K562 (cell line): ENCODE data around the gene EXOG. TPM values are rescaled to one million over a fixed set of nuclear protein-coding genes. Genes with fewer than 3 reads are reported as not detected.

Source experiments
- DPF2 ChIP-seq: fragments of 450-650 bp; IDR thresholded peaks from 2 replicates; pipeline ENCODE4 v1.6.1; 2016
- ELF4 ChIP-seq: fragments of 450-650 bp; formaldehyde crosslinking; IDR thresholded peaks from 2 replicates; pipeline ENCODE4 v1.4.0; 2022; ENCODE audit warnings: missing genetic modification characterization
- ESRRB ChIP-seq: fragments of 250-450 bp; sonication (Bioruptor Pico); IDR thresholded peaks from 2 replicates; pipeline ENCODE4 v1.5.0; 2020; ENCODE audit warnings: mild to moderate bottlenecking, moderate library complexity, borderline replicate concordance
- FIP1L1 ChIP-seq: fragments of 200-400 bp; formaldehyde crosslinking; IDR thresholded peaks from 2 replicates; pipeline ENCODE4 v1.6.1; 2018; ENCODE audit warnings: mild to moderate bottlenecking, low read depth, low read length; ENCODE audit not compliant: poor library complexity, severe bottlenecking
- FOS ChIP-seq: IDR thresholded peaks from 3 replicates; pipeline ENCODE4 v1.6.1; 2011; ENCODE audit not compliant: insufficient read length; ENCODE audit errors: extremely low read depth
- HNRNPK ChIP-seq: fragments of 200-400 bp; formaldehyde crosslinking; IDR thresholded peaks from one replicate; pipeline ENCODE4 v1.6.1; 2018; ENCODE audit warnings: mild to moderate bottlenecking, low read depth, low read length; ENCODE audit not compliant: poor library complexity, severe bottlenecking
- KLF13 ChIP-seq: fragments of 450-650 bp; IDR thresholded peaks from 2 replicates; pipeline ENCODE4 v1.6.1; 2016; ENCODE audit warnings: missing genetic modification characterization, low read depth, mild to moderate bottlenecking, missing compliant biosample characterization, moderate library complexity, borderline replicate concordance
- L3MBTL2 ChIP-seq: fragments of 450-650 bp; IDR thresholded peaks from 2 replicates; pipeline ENCODE4 v1.6.1; 2016; ENCODE audit warnings: mild to moderate bottlenecking, moderate library complexity
- NR3C1 ChIP-seq: sonication (generic); formaldehyde crosslinking; IDR thresholded peaks from 2 replicates; pipeline ENCODE4 v1.8.1; 2022; ENCODE audit warnings: missing genetic modification reagents
- RBM25 ChIP-seq: fragments of 200-400 bp; formaldehyde crosslinking; IDR thresholded peaks from 2 replicates; pipeline ENCODE4 v1.6.1; 2018; ENCODE audit warnings: low read length, low read depth, moderate library complexity; ENCODE audit not compliant: severe bottlenecking
- SLC30A9 ChIP-seq: fragments of 250-450 bp; sonication (Bioruptor Pico); IDR thresholded peaks from 2 replicates; pipeline ENCODE4 v1.8.0; 2022; ENCODE audit warnings: mild to moderate bottlenecking, moderate library complexity
- SMARCB1 ChIP-seq: IDR thresholded peaks from 2 replicates; pipeline ENCODE4 v1.6.1; 2011; ENCODE audit warnings: improper control_type of control experiment, low read depth; ENCODE audit not compliant: insufficient read length
- SREBF2 ChIP-seq: sonication (generic); formaldehyde crosslinking; IDR thresholded peaks from 2 replicates; pipeline ENCODE4 v1.4.0; 2020; ENCODE audit warnings: mild to moderate bottlenecking, missing genetic modification reagents
- SRSF3 ChIP-seq: fragments of 200-400 bp; formaldehyde crosslinking; IDR thresholded peaks from 2 replicates; pipeline ENCODE4 v1.6.1; 2016; ENCODE audit warnings: mild to moderate bottlenecking, low read length, moderate library complexity; ENCODE audit not compliant: insufficient read depth
- STAT6 ChIP-seq: sonication (generic); formaldehyde crosslinking; IDR thresholded peaks from 2 replicates; pipeline ENCODE4 v1.8.1; 2023; ENCODE audit warnings: mild to moderate bottlenecking, missing genetic modification reagents
- TCF7 ChIP-seq: sonication (generic); IDR thresholded peaks from 2 replicates; pipeline ENCODE4 v1.6.1; 2016; ENCODE audit warnings: antibody characterized with exemption, borderline replicate concordance
- ZKSCAN3 ChIP-seq: fragments of 250-450 bp; sonication (Bioruptor Pico); IDR thresholded peaks from 2 replicates; pipeline ENCODE4 v1.4.0; 2020
- ZNF23 ChIP-seq: fragments of 250-450 bp; sonication (Bioruptor Pico); IDR thresholded peaks from 2 replicates; pipeline ENCODE4 v1.4.0; 2020; ENCODE audit warnings: mild to moderate bottlenecking
- ZNF41 ChIP-seq: fragments of 250-450 bp; sonication (Bioruptor Pico); conservative IDR thresholded peaks from 2 replicates; pipeline ENCODE4 v1.4.0; 2020; ENCODE audit warnings: mild to moderate bottlenecking
- ZNF518B ChIP-seq: fragments of 250-450 bp; sonication (Bioruptor Pico); IDR thresholded peaks from 2 replicates; pipeline ENCODE4 v1.5.0; 2021; ENCODE audit warnings: mild to moderate bottlenecking, moderate library complexity
- ZNF561 ChIP-seq: fragments of 450-650 bp; formaldehyde crosslinking; conservative IDR thresholded peaks from 2 replicates; pipeline ENCODE4 v1.4.0; 2020; ENCODE audit warnings: mild to moderate bottlenecking, moderate library complexity
- ZNF584 ChIP-seq: fragments of 200-800 bp; sonication (Bioruptor generic); IDR thresholded peaks from 2 replicates; pipeline ENCODE4 v1.6.1; 2016; ENCODE audit warnings: low read depth, mild to moderate bottlenecking, missing genetic modification characterization, missing compliant biosample characterization
- ZNF639 ChIP-seq, 2 experiments: fragments of 200-800 bp in 1 of 2; sonication (Bioruptor generic) in 1 of 2; sonication (generic) in 1 of 2; formaldehyde crosslinking in 1 of 2; IDR thresholded peaks in 1 of 2; conservative IDR thresholded peaks in 1 of 2; 2 replicates each; pipeline versions ENCODE4 v1.5.0 to v1.6.1; 2016 to 2020; ENCODE audit warnings: missing compliant biosample characterization in 1 of 2, missing genetic modification characterization in 1 of 2, missing genetic modification reagents in 1 of 2
- ZNF668 ChIP-seq: fragments of 250-450 bp; sonication (Bioruptor Pico); IDR thresholded peaks from 2 replicates; pipeline ENCODE4 v1.8.0; 2022; ENCODE audit warnings: mild to moderate bottlenecking, inconsistent platforms
- polyA plus RNA-seq, 8 experiments: library from polyadenylated mRNA; depleted of rRNA in 4 of 8; stranded (reverse) in 5 of 8; unstranded in 3 of 8; fragments of >200 nt; fragmentation: Nextera tagmentation in 2 of 8; fragmentation: Illumina TruSeq in 1 of 8; extraction: Ambion mirVana in 2 of 8; extraction: Trizol in 1 of 8; gene quantifications; 2 replicates each; pipeline versions ENCODE4 v1.2.1 to v1.2.3, GENCODE V29; 2011 to 2014; ENCODE audit warnings: inconsistent platforms in 1 of 8, missing spikeins in 1 of 8
- total RNA-seq, 7 experiments: library from RNA; depleted of rRNA in 6 of 7; stranded (reverse); fragments of >200 nt in 6 of 7; fragmentation: Illumina TruSeq in 2 of 7; extraction: Trizol in 2 of 7; gene quantifications; 2 replicates each; pipeline versions ENCODE4 v1.2.1 to v1.2.3, GENCODE V29; 2011 to 2021; ENCODE audit warnings: low replicate concordance in 1 of 7

EXOG gene
- total and polyA plus RNA-seq, 9 of the 15 experiments (the other 6 are each of a cell fraction or from before 2014, with no cell fraction given): 10.8 to 21.7 (median 14.8) TPM

GRCh38 chr3:38516669-38517068, 20.5 kb downstream of the EXOG start (continued):
- TF ChIP-seq ZNF639 (CRISPR knock-in tag; conservative IDR thresholded peaks at IDR 0.05 in 1 of 2, IDR thresholded peaks at IDR 0.05 in 1 of 2) (no peak), RBM25 (no peak), ELF4 (CRISPR knock-in tag) (no peak), ZKSCAN3 (CRISPR knock-in tag) (no peak), HNRNPK (no peak), L3MBTL2 (no peak), FIP1L1 (no peak), STAT6 (no peak), SRSF3 (no peak), DPF2 (peak; percentile 76), FOS (no peak), KLF13 (tag) (no peak), ZNF41 (CRISPR knock-in tag) (no peak), TCF7 (no peak), NR3C1 (CRISPR knock-in tag) (no peak), ZNF561 (CRISPR knock-in tag) (no peak), ESRRB (CRISPR knock-in tag) (no peak), ZNF668 (no peak), ZNF23 (no peak), SLC30A9 (CRISPR knock-in tag) (no peak), SREBF2 (CRISPR knock-in tag) (no peak), ZNF584 (CRISPR knock-in tag) (no peak), ZNF518B (CRISPR knock-in tag) (no peak), SMARCB1 (no peak)
